GM21619 (cell line): ENCODE results near the gene TARBP1.
"Not testable (repeated sequence)": the region's sequence is repeated elsewhere in the genome, so short reads cannot be mapped to it uniquely, and the experiment has no call there.

Experiments
- ATAC-seq: cut with Tn5 transposase; IDR thresholded peaks from one replicate; pipeline ENCODE4 v1.9.1; 2021; ENCODE audit not compliant: unreplicated experiment

Gene TARBP1

DNA sequence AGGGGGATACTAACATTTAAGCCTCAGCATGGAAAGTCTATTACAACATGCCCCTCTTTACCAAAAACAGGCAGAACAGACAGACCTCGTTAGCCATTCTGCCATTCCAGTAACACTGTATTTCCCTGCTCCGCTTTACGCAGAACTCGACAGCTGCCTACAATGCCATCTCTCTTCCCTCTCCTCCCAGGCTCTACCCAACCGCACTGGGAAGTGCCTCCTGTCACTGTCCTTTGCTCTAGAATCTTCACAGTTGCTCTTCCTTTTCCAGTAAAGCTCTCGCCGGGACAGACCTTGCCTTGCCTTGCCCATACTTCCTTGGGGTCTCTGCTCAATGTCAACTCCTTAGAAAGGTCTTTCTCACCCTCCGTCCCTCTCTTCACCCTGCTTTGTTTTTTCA lies 82.9 kb downstream of the TARBP1 start:
- no peak for ATAC-seq

DNA sequence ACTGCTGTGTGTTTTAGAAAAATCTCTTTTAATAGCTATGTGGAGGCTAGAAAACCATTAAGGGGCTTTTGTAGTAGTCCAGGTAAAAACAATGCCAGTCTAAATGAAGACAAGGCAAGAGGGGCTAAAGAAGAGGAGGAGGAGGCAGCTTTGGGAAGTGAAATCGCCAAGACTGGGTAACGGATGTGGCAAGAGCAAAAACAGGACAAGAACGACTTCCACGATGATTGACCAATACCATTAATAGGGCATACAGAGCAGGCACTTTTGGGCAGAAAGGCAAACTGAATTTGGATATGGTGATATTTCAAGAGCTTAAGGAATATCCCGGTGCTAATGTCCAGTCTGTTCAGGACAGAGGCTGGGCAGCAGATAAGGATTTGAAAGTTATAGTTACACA lies 83.7 kb downstream of the TARBP1 start:
- no peak for ATAC-seq

DNA sequence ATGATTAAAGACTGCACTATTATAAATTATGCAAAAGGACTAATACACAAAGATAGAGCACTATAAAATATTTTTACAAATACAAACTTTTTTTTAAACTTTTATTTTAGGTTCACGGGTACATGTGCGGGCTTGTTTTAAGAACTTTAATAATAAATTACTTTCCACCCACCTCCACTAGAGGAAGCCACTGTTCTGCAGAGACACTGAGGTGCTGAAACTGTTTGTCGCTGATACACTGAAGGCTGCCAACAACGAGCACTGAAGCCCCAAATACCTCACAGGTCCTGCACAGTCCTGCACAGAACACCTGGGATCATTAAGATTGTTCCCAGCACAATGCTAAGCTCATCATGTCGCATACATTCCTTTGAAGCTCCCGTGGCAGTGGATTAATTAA lies 85.8 kb downstream of the TARBP1 start:
- no peak for ATAC-seq

DNA sequence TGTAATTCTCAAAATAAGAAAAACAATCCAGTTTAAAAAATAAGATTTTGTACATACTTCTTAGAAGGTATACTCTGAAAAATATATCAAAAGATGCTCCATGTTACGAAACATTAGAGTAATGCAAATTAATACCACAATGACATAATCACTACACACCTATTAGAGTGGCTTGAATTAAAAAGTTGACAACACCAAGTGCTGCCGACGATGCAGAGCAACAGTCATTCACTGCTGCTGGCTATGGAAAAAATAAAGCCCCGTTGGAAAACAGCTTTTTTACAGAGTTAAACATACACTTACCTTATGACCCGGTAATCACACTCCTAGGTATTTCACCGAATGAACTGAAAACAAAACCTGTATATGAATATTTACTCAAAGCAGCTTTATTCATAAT lies 90.9 kb downstream of the TARBP1 start:
- no peak for ATAC-seq

DNA sequence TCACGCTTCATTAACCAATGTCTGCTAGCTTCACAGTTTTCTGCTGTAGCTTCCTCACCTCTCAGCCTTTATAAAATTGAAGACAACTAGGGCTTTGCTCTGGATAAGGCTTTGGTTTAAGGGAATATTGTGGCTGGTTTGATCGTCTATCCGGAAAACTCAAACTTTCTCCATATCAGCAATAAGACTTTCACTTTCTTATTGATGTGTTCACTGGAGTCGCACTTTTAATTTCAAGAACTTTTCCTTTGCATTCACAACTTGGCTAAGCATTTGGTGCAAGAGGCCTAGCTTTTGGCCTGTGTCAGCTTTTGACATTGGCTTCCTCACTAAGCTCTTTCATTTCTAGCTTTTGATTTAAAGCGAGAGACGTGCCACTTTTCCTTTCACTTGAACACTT lies 92.9 kb downstream of the TARBP1 start:
- ATAC-seq, result no peak

DNA sequence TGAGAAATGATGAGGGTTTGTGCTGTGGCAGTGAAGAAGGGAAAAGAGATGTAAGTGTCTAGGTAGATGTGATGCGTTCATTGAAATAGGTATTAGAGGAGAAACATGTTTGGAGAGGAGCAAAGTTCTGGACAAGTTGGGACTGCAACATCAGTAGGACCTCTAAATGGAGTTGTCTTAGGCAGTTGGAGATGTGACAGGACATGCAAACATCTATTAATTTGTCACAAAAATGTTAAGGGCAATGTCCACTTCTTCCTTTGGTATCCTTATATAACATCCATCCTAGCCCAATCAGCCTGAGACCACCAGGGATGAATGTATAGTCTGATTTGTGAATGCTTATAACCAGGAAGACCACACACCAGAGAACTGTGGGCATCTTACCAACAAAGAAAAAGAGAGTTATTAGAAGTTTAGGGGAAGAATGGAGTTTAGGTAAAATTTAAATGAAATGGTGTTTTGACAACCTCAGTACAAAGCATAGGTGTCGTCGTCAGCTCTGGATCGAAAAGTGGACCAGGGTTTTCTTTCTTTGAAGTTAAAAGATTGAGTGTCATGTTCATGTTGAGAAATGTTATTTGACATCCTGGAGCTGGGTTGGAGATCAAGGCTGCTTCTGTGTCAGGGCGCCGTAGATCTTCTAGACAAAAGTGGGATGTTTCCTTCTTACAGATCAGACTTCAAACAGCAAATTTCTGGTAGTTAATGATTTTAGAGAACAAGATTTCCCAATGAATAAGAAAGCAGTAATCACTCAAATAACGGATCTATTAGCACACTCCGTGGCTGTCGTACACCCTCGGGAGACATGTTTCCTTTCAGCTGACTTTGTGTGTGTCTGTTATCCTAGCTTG lies 97.1 kb downstream of the TARBP1 start:
- no peak for ATAC-seq

DNA sequence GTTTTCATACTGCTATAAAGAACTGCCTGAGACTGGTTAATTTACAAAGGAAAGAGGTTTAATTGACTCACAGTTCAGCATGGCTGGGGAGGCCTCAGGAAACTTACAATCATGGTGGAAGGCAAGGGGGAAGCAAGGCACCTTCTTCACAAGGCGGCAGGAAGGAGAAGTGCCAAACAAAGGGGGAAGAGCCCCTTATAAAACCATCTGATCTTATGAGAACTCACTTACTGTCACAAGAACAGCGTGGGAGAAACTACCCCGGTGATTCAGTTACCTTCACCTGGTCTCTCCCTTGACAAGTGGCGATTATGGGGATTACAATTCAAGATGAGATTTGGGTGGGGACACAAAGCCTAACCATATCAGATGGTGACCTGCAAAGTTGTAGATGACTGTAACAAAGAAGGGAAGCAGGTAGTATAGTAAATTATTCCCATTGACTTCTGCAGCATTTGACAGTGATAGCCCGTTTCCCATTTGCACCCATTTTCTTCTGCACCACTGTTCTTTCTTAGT lies 99.3 kb downstream of the TARBP1 start:
- not testable (repeated sequence) for ATAC-seq

DNA sequence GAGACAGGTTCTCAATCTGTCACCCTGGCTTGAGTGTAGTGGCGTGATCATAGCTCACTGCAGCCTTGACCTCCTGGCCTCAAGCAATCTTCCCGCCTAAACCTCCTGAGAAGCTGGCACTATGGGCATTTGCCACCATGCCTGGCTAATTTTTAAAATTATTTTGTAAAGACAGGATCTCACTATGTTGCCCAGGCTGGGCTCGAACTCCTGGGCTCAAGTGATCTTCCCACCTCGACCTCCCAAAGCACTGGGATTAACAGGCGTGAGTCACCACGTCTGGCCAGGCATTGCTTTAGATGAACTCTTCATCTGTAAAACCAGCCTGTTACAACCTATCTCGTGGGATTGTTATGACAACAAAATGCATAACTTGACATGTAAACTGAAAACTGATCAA lies 103.3 kb downstream of the TARBP1 start:
- no peak for ATAC-seq

DNA sequence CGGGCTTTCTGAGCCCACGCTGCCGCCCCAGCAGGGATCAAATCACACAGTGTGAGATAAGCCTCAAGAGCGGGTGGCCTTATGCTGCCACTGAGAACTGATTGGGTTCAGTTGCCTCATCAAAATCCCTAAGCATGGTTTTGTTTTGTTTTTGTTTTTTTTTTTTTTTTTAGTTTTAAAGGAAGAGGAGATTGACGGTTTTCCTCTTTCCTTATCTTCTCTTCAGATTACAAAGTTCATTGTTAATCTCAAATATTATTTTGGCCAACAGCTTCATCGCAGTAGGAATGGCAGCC lies 105.1 kb downstream of the TARBP1 start:
- ATAC-seq, result peak; percentile 18

DNA sequence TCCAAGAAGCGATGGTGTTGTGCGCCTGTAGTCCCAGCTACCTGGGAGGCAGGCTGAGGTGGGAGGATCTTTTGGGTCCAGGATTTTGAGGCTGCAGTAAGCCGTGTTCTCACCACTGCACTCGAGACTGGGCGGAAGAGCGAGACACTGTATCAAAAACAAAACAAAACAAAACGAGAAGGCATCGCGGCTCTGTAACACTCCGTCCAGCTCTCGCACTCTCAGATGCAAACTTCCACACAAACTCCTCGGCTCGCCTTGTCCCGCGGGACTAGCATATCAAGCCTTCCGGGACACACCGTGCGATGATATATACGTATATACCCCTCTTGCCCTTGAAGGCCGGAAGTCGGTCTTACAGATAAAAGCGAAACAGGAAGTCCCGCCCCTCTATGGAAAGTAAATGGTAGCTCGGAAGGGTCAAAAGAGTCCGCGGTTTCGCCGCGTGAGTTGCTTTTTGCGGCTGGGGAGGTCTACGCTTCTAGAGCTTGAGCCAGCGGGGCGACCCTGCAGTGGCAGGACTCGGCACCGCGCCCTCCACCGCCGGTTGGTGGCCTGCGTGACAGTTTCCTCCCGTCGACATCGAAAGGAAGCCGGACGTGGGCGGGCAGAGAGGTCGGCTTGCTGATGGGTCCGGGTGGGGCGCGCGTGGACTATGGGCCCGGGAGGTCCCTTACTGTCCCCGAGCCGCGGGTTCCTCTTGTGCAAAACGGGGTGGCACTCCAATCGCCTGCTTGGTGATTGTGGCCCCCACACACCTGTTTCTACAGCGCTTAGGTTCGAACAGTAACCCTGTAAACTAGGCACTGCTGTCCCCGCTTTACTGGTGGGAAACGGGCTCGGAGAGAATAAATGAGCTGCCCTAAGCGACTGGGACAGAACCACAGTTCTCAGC lies 105.7 kb downstream of the TARBP1 start, which contains the start of gene COA6:
COA6 (plus strand) TSS at position 393 of the 895 bp plus-strand sequence; CDS start at position 404, 11 bp downstream.
- ATAC-seq, result peak; percentile 93

DNA sequence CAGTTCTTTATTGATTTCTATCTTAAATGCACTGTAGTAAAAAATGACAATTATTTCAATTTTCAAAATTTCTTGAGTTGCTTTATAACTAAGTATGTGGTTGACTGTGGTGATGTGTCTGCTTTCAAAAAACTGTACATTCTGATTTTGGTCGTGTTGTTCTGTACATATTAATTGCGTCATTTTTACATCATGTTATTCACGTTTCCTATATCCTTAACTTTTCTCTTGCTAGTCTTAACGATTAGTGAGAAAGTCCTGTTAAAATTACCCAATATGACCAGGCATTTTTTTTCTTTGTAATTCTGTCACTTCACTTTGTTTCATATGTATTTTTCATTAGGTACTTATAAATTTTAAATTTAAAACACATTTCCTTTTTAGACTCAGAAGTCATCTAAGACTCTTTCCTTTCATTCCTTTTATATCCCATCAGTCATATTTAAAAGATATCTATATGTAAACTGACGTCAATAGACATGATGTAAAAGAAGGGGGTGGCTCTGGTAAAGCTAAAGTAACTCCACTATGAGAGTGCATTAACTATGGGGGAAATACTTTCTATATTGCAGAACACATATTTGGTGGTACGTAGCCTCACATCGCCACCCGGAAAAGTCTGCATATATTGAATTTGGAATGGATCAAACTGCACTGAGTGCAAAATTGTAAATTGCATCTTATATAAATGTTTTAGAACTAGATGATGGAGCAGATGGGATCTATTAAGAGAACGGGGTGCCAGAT lies 106.8 kb downstream of the TARBP1 start:
- ATAC-seq, result no peak

DNA sequence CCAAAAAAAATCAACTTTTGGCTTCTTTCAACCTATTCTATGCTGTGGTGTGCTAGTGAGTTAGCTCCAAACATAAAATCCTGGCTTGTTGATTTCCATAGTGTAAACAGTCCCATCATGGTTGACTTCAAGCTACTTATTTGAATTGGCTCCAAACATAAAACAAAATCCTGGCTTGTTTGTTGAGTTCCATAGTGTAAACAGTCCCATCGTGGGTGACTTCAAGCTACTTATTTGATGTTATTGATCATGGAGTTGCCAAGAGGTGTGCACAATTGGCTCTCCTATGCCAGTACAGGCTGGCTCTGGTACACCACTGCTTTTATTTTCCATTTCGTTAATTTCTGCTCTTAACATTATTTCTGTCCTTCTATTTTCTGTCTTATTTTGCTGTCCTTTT lies 107.6 kb downstream of the TARBP1 start:
- no peak for ATAC-seq

DNA sequence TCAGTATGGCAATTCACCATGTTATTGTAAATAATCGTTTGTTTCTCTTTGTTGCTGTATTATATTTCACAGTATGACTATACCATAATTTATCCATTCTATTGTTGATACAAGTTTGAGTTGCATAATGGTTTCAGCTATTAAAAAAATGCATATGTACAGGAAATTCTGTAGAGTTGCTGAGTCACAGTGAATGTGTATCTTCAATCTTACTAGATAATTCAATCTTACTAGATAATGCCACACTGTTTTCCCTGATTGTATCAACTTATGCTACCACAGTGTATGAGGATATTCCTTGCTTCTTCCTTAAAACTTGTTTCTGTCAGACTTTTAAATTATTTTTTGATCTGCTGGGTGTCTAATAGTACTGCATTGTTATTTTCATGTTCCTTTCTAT lies 109.2 kb downstream of the TARBP1 start:
- no peak for ATAC-seq

DNA sequence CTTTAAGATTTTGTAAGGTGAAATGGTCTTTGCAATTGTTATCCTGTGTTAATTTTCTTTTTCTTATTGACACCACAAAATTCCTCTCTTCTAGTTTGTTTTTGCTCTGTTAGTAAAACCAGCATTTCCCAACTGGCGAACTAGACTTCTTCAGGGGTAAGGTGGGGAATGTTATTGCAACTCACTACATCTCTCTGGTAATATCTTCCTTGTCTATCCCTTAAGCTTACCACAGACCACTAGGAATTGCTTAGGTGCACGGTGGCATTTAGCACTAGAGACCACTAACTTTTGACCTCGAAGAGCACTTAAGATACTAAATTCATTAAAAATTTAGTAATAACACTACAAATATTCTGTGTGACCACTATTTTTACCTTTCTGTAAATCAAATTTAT lies 109.9 kb downstream of the TARBP1 start:
- no peak for ATAC-seq

DNA sequence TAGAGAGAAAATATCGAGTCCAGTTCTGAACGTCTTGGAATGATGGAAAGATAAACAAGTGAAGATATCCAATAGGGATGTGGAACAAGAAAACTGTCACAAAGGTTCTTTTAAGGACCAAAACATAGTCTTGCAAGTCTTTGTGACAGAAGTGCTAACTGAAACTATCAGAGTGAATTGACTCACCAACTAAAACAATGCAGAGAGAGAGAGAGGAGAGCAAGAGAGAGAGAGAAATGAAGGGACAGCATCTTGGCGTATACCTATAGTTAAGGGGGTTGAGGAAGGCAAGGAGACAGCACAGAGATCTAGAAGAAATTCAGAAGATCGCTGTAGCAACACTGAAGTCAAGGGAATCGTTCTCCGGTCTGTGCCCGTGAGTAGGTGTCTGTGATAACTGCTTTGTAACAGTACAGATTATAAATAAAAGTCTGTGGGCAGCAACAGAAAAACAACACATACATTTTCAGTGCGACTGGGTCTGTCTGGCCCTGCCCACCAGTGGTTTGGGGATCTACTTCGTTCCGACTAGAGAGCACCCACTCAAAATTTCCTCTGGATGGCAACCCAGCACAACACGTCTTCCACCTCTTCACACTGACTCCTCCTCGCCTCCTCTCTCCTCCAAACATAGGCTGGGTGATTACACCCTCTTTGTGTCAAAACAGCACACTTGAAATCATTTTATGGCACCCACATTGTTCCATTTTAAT lies 110.5 kb downstream of the TARBP1 start:
- no peak for ATAC-seq

DNA sequence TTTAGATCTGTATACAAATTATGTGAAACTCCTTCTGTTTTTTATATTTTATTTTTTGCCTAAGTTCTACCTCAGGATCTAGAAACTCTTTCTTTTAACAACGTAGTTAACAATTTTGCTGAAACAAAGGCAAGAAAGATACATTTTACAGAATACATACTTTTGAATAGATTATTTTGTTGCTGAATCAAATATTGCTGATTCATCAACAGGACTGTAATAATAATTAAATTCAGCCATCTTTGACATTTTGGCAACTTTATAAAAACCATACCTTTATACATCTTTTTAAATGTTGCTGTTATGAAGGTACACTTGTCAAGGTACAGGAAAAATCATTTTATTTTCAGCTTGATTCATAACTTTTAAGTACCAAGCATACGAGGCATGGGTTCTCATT lies 116.4 kb downstream of the TARBP1 start:
- ATAC-seq, result no peak

DNA sequence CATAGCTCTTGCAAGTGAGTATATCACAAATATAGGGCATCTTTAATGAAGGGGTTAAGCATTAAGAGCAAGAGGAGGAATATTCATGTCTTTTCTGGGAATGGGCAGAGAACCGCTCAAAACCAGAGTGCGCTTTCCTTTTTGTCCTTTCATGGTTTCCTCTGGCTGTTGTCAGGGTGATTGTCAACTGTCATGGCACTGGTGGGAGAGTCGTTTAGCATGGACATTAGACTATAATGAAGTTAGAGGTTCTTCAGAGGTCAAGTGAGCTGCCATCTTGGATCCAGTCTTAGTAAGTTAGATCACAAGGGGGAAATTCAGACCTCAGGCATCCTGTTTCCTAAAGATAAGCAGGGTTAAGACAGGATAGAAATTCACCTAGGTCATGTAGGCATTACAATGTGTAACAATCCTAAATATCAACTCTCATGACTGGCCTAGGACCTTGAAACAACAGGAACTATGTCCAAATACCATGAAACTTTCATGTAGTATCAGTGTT lies 117.8 kb downstream of the TARBP1 start:
- ATAC-seq, result no peak

DNA sequence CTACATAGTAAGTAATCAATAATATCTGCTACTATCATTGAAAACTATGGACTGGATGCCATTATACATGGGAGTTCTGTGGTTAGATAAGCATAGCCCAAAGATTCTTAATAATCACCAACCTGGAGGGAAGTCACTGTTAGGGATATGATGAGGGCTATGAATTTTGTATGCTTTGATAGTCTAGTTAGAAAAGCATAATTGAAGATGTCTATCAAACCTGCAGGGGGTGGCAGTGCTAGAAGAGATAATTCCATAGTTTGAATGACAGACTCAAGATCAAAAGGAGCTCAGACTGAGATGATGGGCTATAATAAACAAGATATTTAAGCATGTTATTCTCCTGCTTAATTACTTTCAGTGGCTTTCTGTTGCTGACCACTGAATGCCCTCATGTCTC lies 121.1 kb downstream of the TARBP1 start:
- ATAC-seq, result no peak

DNA sequence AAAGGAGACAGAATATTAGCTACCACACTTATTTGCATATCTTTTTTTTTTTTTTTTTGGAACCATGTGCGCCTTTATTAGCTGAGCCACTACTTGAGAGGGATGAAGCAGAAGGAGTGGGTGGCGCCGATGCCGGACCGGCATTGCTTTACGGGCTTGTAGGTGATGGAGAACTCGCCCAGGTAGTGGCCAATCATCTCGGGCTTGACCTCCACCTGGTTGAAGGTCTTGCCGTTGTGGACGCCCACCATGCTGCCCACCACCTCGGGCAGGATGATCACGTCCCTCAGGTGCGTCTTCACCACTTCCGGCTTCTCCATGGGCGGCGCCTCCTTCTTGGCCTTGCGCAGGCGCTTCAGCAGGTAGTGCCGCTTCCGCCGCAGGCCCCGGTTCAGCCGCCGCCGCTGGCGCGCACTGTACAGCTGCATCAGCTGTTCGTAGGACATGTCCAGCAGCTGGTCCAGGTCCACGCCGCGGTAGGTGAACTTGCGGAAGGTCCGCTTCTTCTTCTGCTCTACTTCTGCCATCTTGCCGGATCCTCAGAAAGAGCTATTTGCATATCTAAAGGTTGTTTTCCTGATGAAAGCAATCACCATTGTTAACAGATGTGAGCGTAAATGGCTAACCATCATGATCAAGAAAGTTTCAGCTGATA lies 122.2 kb downstream of the TARBP1 start:
- ATAC-seq, result not testable (repeated sequence)
